K562 (cell line): ENCODE results near the gene GPAT2. TPM values are rescaled to one million over a fixed set of nuclear protein-coding genes. Genes with fewer than 3 reads are reported as not detected.

ENCODE experiments used
- ATAC-seq: fragments of 200-7000 bp; cut with Tn5 transposase; 3 replicates; pipeline ENCODE4 v1.9.1; 2020; ENCODE audit warnings: moderate library complexity
- BruUV-seq: library from RNA; stranded (reverse); fragments of 400-500 nt; replicated peaks from 2 replicates; lab custom pipeline; 2021; lab: Mats Ljungman, UMichigan
- CTCF ChIA-PET: fragments of 300-600 bp; formaldehyde crosslinking; extraction: SDS; loops from one replicate; lab custom pipeline; 2021; ENCODE audit warnings: low intra/inter-chr PET ratio; lab: Yijun Ruan, JAX
- POLR2A ChIA-PET: fragments of 300-600, 350-650 bp; sonication (Branson Sonifier 250); formaldehyde crosslinking; extraction: SDS; loops from one replicate; lab custom pipeline; 2021; ENCODE audit warnings: antibody characterized with exemption, inconsistent platforms; lab: Yijun Ruan, JAX
- DNase-seq, 4 experiments: peaks; one replicate each; pipeline versions ENCODE4 v3.0.0 to v3.0.0-alpha.2; 2011 to 2018; ENCODE audit warnings: low spot score in 3 of 4, mixed read lengths in 3 of 4; ENCODE audit errors: extremely low read depth in 1 of 4
- FAIRE-seq: peaks from 2 replicates; lab custom pipeline; 2011; peaks lifted over from hg19 to GRCh38; lab: Jason Lieb, UNC
- H2AFZ ChIP-seq: 2 replicates; pipeline ENCODE4 v1.6.0; 2011; ENCODE audit warnings: low read depth, low read length, control low read depth, inconsistent platforms
- H3K27ac ChIP-seq: fragments of 200-600 bp; 3 replicates; pipeline ENCODE4 v1.8.0; 2011; ENCODE audit warnings: low read depth, mild to moderate bottlenecking, control low read depth, inconsistent platforms, low read length, moderate library complexity, mixed read lengths; ENCODE audit errors: extremely low read depth
- H3K27me3 ChIP-seq, 2 experiments: fragments of 300-600 bp in 1 of 2; 2 replicates in 1 of 2; 3 replicates in 1 of 2; pipeline versions ENCODE4 v1.6.0 to v1.8.0; 2011; ENCODE audit warnings: inconsistent platforms in 2 of 2, low read length in 2 of 2, mild to moderate bottlenecking in 1 of 2, mixed read lengths in 1 of 2, moderate library complexity in 1 of 2; ENCODE audit not compliant: control insufficient read depth in 2 of 2, insufficient read depth in 2 of 2
- H3K36me3 ChIP-seq: fragments of 300-600 bp; 3 replicates; pipeline ENCODE4 v1.8.0; 2011; ENCODE audit warnings: mild to moderate bottlenecking, low read length, inconsistent platforms; ENCODE audit not compliant: control insufficient read depth, insufficient read depth
- H3K4me1 ChIP-seq, 2 experiments: fragments of 200-600 bp in 1 of 2; replicated peaks in 1 of 2; 2 replicates in 1 of 2; 3 replicates in 1 of 2; pipeline versions ENCODE4 v1.5.1 to v1.8.0; 2011; ENCODE audit warnings: inconsistent platforms in 2 of 2, low read length in 2 of 2, mild to moderate bottlenecking in 1 of 2, mixed read lengths in 1 of 2, moderate library complexity in 1 of 2; ENCODE audit not compliant: control insufficient read depth in 2 of 2, insufficient read depth in 2 of 2
- H3K4me2 ChIP-seq: 2 replicates; pipeline ENCODE4 v1.6.1; 2011; ENCODE audit warnings: low read length, control low read depth, inconsistent platforms, mixed read lengths; ENCODE audit not compliant: insufficient read depth
- H3K4me3 ChIP-seq: fragments of 200-600 bp; sonication (generic), shearing (Covaris generic); 2 replicates; pipeline ENCODE4 v1.5.1; 2016; ENCODE audit warnings: control low read depth, inconsistent platforms
- H3K79me2 ChIP-seq: fragments of 200-600 bp; 3 replicates; pipeline ENCODE4 v1.8.0; 2011; ENCODE audit warnings: low read length, inconsistent platforms; ENCODE audit not compliant: control insufficient read depth, insufficient read depth
- H3K9ac ChIP-seq, 2 experiments: 2 replicates each; pipeline versions ENCODE4 v1.6.0 to v1.6.1; 2011; ENCODE audit warnings: low read depth in 2 of 2, low read length in 2 of 2, control low read depth in 1 of 2, inconsistent platforms in 1 of 2, mild to moderate bottlenecking in 1 of 2, mixed read lengths in 1 of 2; ENCODE audit not compliant: insufficient read depth in 1 of 2
- H3K9me1 ChIP-seq: one replicate; pipeline ENCODE4 v1.6.0; 2011; ENCODE audit warnings: inconsistent platforms, mild to moderate bottlenecking, low read length, moderate library complexity; ENCODE audit not compliant: control insufficient read depth, insufficient read depth
- H3K9me3 ChIP-seq: replicated peaks from 2 replicates; pipeline ENCODE4 v1.5.1; 2011; ENCODE audit warnings: low read depth, low read length, inconsistent platforms; ENCODE audit not compliant: control insufficient read depth, insufficient read depth
- H4K20me1 ChIP-seq: replicated peaks from 2 replicates; pipeline ENCODE4 v1.6.1; 2011; ENCODE audit warnings: low read length, inconsistent platforms, mixed read lengths; ENCODE audit not compliant: control insufficient read depth, insufficient read depth
- ADNP ChIP-seq: fragments of 200-800 bp; sonication (Bioruptor generic); IDR thresholded peaks from 2 replicates; pipeline ENCODE4 v1.6.1; 2016; ENCODE audit warnings: missing genetic modification characterization, missing compliant biosample characterization
- ARHGAP35 ChIP-seq: fragments of 450-650 bp; IDR thresholded peaks from 2 replicates; pipeline ENCODE4 v1.6.1; 2018; ENCODE audit not compliant: partially characterized antibody
- ARID1B ChIP-seq: fragments of 450-650 bp; IDR thresholded peaks from 2 replicates; pipeline ENCODE4 v1.6.1; 2016; ENCODE audit warnings: antibody characterized with exemption, mild to moderate bottlenecking, inconsistent platforms
- CHD1 ChIP-seq: fragments of 200-600 bp; sonication (generic); IDR thresholded peaks from one replicate; pipeline ENCODE4 v1.6.1; 2012; ENCODE audit warnings: mild to moderate bottlenecking, moderate library complexity, low read length, inconsistent platforms
- ELF1 ChIP-seq: fragments of 200-800 bp; sonication (Bioruptor generic); IDR thresholded peaks from 2 replicates; pipeline ENCODE4 v1.6.1; 2016; ENCODE audit warnings: missing genetic modification characterization, missing compliant biosample characterization
- GTF2E2 ChIP-seq: fragments of 200-800 bp; sonication (Bioruptor generic); IDR thresholded peaks from 2 replicates; pipeline ENCODE4 v1.6.1; 2016; ENCODE audit warnings: missing genetic modification characterization, missing compliant biosample characterization
- HMGXB4 ChIP-seq: sonication (generic); formaldehyde crosslinking; IDR thresholded peaks from 2 replicates; pipeline ENCODE4 v1.8.1; 2023; ENCODE audit warnings: mild to moderate bottlenecking, missing genetic modification reagents
- MAZ ChIP-seq, 2 experiments: fragments of 450-650 bp in 1 of 2; sonication (generic) in 1 of 2; formaldehyde crosslinking; IDR thresholded peaks in 1 of 2; conservative IDR thresholded peaks in 1 of 2; 2 replicates each; pipeline versions ENCODE4 v1.4.0 to v1.5.0; 2020; ENCODE audit warnings: mild to moderate bottlenecking in 1 of 2, missing genetic modification reagents in 1 of 2
- NKRF ChIP-seq: fragments of 450-650 bp; IDR thresholded peaks from 2 replicates; pipeline ENCODE4 v1.6.1; 2016; ENCODE audit warnings: borderline replicate concordance
- PHF20 ChIP-seq: fragments of 450-650 bp; IDR thresholded peaks from 2 replicates; pipeline ENCODE4 v1.6.1; 2018; ENCODE audit not compliant: partially characterized antibody
- TAF1 ChIP-seq: IDR thresholded peaks from 2 replicates; pipeline ENCODE4 v1.6.1; 2011; ENCODE audit warnings: mild to moderate bottlenecking, low read length, moderate library complexity; ENCODE audit not compliant: insufficient read depth, control insufficient read depth, severe bottlenecking; ENCODE audit errors: extremely low read depth
- YBX1 ChIP-seq: fragments of 450-650 bp; IDR thresholded peaks from 2 replicates; pipeline ENCODE4 v1.7.1; 2016; ENCODE audit warnings: mild to moderate bottlenecking
- ZFX ChIP-seq: sonication (generic); formaldehyde crosslinking; IDR thresholded peaks from 2 replicates; pipeline ENCODE4 v1.8.0; 2022; ENCODE audit warnings: mild to moderate bottlenecking, missing genetic modification reagents, moderate library complexity
- ZNF140 ChIP-seq: fragments of 250-450 bp; sonication (Bioruptor Pico); IDR thresholded peaks from 2 replicates; pipeline ENCODE4 v1.8.0; 2021; ENCODE audit warnings: moderate library complexity, mild to moderate bottlenecking, inconsistent platforms
- WGBS: fragments of 100-300 bp; shearing (Covaris generic); methylation state at CpG from one replicate; pipeline ENCODE4 v1.1.6; 2016; ENCODE audit warnings: low coverage, mixed read lengths; ENCODE audit not compliant: insufficient coverage; ENCODE audit errors: missing lambda C conversion rate; 5-methylcytosine and 5-hydroxymethylcytosine counted together
- in situ Hi-C: fragments of 300-500 bp; cut with MboI; formaldehyde crosslinking; loops from 4 replicates; pipeline ENCODE4 v1.15.0; 2018; ENCODE audit warnings: inconsistent platforms, mixed read lengths
- intact Hi-C: fragments of 100-400 bp; cut with micrococcal nuclease; formaldehyde crosslinking; loops from 2 replicates; pipeline ENCODE4 v1.14.2; 2022
- polyA plus RNA-seq, 8 experiments: library from polyadenylated mRNA; depleted of rRNA in 4 of 8; stranded (reverse) in 5 of 8; unstranded in 3 of 8; fragments of >200 nt; fragmentation: Nextera tagmentation in 2 of 8; fragmentation: Illumina TruSeq in 1 of 8; extraction: Ambion mirVana in 2 of 8; extraction: Trizol in 1 of 8; gene quantifications; 2 replicates each; pipeline versions ENCODE4 v1.2.1 to v1.2.3, GENCODE V29; 2011 to 2014; ENCODE audit warnings: inconsistent platforms in 1 of 8, missing spikeins in 1 of 8
- total RNA-seq, 7 experiments: library from RNA; depleted of rRNA in 6 of 7; stranded (reverse); fragments of >200 nt in 6 of 7; fragmentation: Illumina TruSeq in 2 of 7; extraction: Trizol in 2 of 7; gene quantifications; 2 replicates each; pipeline versions ENCODE4 v1.2.1 to v1.2.3, GENCODE V29; 2011 to 2021; ENCODE audit warnings: low replicate concordance in 1 of 7
- TF ChIP-seq, protein P1 (sequence below): IDR thresholded peaks from 2 replicates; pipeline ENCODE4 v1.6.1; 2011; ENCODE audit warnings: borderline replicate concordance, low read depth, mild to moderate bottlenecking, moderate library complexity, low read length; ENCODE audit not compliant: insufficient read depth, poor library complexity, severe bottlenecking
- TF ChIP-seq, protein P2 (sequence below): sonication (generic); formaldehyde crosslinking; IDR thresholded peaks from 2 replicates; pipeline ENCODE4 v1.4.0; 2020; ENCODE audit warnings: mild to moderate bottlenecking, missing genetic modification reagents

Gene GPAT2
- total and polyA plus RNA-seq, 9 of the 15 experiments (the other 6 are each of a cell fraction or from before 2014, with no cell fraction given), result 0.01 to 1.2 (median 0.22) TPM; not detected in 3

GRCh38 chr2:96025194-96025492, 9.6 kb downstream of the GPAT2 start:
- H2AFZ ChIP-seq, result no peak overlapping the region
- ATAC-seq (no peak), DNase-seq (no peak), FAIRE-seq (no peak)
- no peak overlapping the region for H3K4me2 ChIP-seq
- H3K79me2 ChIP-seq, result no peaks in the 10 kb centered on the region
- no peaks in the 10 kb centered on the region for H4K20me1 ChIP-seq
- H3K9me3 ChIP-seq, result no peaks in the 10 kb centered on the region
- H3K9ac ChIP-seq, result no peak overlapping the region
- peaks cover 0 to 13% of the 10 kb centered on the region in 2 experiments; a peak in 2 of 5 replicates for H3K4me1 ChIP-seq
- BruUV-seq, result no TSS peak
- no peak overlapping the region for H3K4me3 ChIP-seq
- no peaks in the 10 kb centered on the region for H3K36me3 ChIP-seq
- H3K27me3 ChIP-seq, result no peaks in the 10 kb centered on the region; a peak in 1 of 5 replicates
- intact Hi-C loops, result no loop called here
- no peak overlapping the region for H3K27ac ChIP-seq
- TF ChIP-seq NKRF (no peak), ELF1 (tag) (no peak), TAF1 (no peak), ZFX (CRISPR knock-in tag) (no peak), HMGXB4 (no peak), ADNP (tag) (no peak), ARHGAP35 (no peak), ARID1B (no peak), YBX1 (no peak), CHD1 (no peak), ZNF140 (CRISPR knock-in tag) (no peak), MAZ (CRISPR knock-in tag; conservative IDR thresholded peaks at IDR 0.05 in 1 of 2, IDR thresholded peaks at IDR 0.05 in 1 of 2) (no peak), GTF2E2 (no peak), PHF20 (no peak)
- TF ChIP-seq, protein P1, sequence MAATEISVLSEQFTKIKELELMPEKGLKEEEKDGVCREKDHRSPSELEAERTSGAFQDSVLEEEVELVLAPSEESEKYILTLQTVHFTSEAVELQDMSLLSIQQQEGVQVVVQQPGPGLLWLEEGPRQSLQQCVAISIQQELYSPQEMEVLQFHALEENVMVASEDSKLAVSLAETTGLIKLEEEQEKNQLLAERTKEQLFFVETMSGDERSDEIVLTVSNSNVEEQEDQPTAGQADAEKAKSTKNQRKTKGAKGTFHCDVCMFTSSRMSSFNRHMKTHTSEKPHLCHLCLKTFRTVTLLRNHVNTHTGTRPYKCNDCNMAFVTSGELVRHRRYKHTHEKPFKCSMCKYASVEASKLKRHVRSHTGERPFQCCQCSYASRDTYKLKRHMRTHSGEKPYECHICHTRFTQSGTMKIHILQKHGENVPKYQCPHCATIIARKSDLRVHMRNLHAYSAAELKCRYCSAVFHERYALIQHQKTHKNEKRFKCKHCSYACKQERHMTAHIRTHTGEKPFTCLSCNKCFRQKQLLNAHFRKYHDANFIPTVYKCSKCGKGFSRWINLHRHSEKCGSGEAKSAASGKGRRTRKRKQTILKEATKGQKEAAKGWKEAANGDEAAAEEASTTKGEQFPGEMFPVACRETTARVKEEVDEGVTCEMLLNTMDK, result no peak
- TF ChIP-seq, protein P2, sequence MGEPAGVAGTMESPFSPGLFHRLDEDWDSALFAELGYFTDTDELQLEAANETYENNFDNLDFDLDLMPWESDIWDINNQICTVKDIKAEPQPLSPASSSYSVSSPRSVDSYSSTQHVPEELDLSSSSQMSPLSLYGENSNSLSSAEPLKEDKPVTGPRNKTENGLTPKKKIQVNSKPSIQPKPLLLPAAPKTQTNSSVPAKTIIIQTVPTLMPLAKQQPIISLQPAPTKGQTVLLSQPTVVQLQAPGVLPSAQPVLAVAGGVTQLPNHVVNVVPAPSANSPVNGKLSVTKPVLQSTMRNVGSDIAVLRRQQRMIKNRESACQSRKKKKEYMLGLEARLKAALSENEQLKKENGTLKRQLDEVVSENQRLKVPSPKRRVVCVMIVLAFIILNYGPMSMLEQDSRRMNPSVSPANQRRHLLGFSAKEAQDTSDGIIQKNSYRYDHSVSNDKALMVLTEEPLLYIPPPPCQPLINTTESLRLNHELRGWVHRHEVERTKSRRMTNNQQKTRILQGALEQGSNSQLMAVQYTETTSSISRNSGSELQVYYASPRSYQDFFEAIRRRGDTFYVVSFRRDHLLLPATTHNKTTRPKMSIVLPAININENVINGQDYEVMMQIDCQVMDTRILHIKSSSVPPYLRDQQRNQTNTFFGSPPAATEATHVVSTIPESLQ (CRISPR knock-in tag), result no peak
- ChIA-PET CTCF (no interaction called here), POLR2A (interaction anchor here (0.6 kb wide), 1 partner anchor 12 kb away, joined by 3 read pairs; no protein-coding TSS in a partner anchor)
- 18% methylated on average over 4 of the region's 4 CpGs for WGBS
- in situ Hi-C loops, result no loop called here
- no peaks in the 10 kb centered on the region for H3K9me1 ChIP-seq
